HG03064 (cell line): ENCODE measurements around the gene MAML3.
A peak's percentile ranks its signal among the peaks of the same experiment; 100 is the strongest.

Source experiments
- ATAC-seq: cut with Tn5 transposase; IDR thresholded peaks from one replicate; pipeline ENCODE4 v1.9.1; 2021; ENCODE audit warnings: low read depth; ENCODE audit not compliant: unreplicated experiment

MAML3 gene

DNA sequence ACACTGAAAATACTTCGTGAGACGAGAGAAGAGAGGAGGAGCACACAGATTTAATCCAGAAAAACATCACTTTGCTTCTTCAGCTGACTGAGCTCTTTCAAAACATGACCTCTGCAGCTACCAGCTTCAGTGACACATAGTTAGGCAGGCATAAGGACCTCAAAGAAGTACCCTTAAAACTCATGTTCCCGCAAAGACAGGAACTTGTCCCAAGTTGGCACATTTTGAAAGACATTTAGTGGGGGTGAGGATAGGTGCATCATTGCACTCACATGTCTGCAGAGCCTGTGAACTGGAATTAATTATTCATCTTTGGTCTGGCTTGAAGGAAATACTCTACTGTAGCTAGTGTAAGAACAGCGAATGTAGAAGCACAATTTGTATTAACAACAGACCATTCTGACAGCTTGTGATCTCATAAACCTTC lies 266.6 kb downstream of the MAML3 start:
- ATAC-seq: no peak

GRCh38 chr4:139886798-139887197 lies 267.2 kb downstream of the MAML3 start:
- no peak for ATAC-seq

- no peak for ATAC-seq
Measured at GRCh38 chr4:139884438-139884837, 269.5 kb downstream of the MAML3 start.

DNA sequence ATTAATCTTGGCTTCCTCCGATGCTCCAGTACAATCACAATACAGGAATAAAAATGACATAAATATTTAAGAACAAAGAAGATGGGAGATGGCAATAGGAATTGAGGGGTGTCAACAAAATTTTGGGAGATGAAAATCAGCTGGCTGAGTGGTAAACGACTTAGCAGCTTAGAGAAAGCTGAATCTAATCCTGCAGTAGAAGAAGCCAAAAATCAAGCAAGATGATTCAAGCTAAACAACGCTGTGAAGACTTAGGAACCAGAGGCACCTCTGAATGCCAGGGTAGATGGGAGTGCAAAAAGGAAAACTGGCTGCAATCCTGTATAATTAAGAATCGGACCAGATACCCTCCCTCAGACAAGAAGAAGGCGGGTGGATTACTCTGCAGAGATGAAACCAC lies 273.1 kb downstream of the MAML3 start:
- ATAC-seq: no peak

DNA sequence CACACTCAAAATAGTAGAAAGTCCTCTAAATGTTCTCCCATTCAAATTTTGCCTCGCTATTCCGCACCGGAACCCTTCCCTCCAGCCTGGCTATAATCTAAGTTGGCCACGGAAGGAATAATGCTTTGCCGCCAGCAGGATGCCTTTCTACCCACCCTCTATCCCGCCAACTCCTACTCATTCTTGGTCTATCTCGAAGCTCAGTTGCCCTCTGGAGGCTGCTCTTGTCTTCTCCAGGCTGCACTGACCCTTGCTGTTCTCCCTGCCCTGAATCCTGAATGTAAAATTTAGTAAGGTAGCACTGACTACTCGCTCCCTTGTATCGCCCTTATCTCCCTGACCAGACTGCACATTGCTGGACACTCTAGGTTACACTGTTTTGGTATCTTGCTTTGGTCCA lies 275.9 kb downstream of the MAML3 start:
- no peak for ATAC-seq

- no peak for ATAC-seq
Measured at GRCh38 chr4:139876337-139876941, 277.5 kb downstream of the MAML3 start.

- ATAC-seq: no peak
Measured at GRCh38 chr4:139875411-139875825, 278.6 kb downstream of the MAML3 start.

DNA sequence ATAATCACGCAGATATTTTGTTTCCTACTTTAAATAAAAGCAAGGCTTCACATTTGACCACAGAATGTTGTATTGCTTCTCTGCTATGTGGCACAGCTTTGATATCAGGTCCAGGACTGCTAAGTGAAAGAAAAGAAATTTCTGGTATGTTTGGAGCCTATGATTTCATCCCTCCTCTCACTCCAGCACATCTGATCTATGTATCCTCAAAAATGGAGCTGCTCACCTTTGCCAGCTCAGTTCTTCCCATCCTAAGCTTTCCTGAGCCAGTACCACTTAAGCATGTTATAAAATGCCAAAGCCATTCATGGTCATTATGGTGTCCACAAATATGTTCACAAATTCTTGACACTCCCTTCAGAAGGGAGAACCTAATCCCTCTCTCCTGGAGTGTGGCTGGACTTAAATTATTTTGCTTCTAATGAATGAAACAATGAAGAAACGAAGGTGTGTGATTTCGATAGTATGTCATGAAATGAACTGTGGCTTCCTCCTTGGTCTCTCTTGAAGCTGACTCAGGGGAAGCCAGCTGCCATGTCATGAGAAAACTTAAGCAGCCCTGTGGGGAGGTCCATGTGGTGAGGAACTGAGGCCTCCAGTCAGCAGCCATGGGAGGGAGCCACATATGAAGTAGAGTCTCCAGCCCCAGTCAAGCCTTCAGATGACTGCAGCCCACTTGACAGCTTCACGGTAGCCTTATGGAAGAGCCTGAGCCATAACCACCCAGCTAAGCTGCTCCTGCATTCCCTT lies 280.7 kb downstream of the MAML3 start:
- no peak for ATAC-seq

GRCh38 chr4:139872274-139872673 lies 281.7 kb downstream of the MAML3 start:
- no peak for ATAC-seq

DNA sequence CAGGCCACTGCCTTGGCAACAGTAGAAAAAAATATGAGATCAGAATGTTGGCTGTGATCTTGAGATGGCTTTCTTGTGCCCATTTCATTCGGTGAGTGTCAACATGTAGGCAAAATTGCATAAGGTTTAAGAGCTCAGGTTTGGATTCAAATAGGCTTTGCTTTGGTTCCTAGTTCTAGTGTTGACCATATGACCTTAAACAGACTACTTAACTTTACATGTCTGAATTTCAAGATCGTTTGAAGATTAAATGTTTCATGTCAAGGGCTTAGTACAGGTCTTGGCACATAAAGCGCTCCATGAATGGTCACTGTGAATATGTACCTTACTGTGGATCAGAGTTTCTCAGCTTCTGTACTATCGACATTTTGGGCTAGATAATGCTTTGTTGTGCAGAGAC lies 284.2 kb downstream of the MAML3 start:
- no peak for ATAC-seq

- ATAC-seq: no peak
Measured at GRCh38 chr4:139866276-139866962, 287.6 kb downstream of the MAML3 start.

DNA sequence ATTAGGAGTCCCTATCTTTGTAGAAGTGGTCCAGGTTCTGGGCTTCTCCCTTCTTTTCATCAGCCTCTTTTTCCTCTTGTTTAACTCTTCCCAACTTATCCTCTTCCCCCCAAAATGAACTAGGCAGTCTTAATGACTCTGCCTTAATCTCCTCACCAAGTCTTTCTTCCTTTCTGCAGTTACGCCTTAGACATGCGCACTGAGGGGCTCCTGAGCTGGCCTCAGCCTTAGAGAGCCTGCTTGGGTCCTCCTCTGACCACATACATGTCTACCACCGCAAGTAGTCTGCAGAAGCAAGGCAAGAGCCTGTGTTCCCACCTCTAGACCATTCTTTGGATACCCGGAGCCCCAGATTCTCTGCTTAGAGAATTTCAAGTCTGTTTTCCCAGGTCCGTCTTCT lies 288.4 kb downstream of the MAML3 start:
- ATAC-seq: no peak

DNA sequence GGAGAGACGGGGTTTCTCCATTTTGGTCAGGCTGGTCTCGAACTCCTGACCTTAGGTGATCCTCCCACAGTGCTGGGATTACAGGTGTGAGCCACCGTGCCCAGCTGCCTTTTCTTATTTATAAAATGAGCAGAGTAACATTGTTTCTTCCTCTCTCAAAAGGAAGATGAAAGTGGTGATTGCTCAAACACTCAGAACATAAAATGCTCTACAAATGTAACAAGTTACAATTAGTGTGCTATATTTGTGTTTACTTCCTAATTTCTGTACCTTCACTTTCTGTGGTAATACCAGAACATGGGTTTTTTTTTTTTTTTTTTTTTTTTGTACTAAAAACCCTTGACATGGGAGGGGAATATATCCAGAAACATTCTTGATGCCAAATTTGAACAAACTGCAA lies 290.5 kb downstream of the MAML3 start:
- ATAC-seq: no peak

GRCh38 chr4:139861471-139861870 lies 292.5 kb downstream of the MAML3 start:
- no peak for ATAC-seq

DNA sequence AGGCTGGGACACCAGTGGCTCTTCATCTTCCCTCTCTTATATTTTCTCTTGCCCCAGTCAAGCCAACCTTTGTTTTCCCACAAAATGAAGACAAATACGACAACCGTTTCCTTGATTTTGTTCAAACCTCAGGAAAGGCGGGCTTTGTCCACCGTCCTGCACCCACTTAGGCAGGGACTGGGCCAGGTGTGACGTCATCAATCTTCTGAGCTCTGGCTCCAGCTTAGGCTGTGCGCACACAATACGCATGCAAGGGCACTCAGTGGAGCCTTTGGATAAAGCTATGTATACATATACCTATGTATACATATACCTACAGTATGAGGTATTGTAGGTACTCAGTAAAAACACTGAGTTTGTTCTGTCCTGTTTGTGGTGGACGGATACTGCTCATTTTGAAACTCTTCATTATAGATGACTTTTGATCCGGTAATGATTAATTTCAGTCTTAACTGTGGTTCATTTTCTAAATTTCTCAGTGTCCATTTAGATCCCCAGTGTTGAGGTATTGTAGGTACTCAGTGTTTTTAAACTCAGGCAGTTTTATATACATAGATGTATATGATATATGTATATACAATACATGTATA lies 293.5 kb downstream of the MAML3 start:
- no peak for ATAC-seq

DNA sequence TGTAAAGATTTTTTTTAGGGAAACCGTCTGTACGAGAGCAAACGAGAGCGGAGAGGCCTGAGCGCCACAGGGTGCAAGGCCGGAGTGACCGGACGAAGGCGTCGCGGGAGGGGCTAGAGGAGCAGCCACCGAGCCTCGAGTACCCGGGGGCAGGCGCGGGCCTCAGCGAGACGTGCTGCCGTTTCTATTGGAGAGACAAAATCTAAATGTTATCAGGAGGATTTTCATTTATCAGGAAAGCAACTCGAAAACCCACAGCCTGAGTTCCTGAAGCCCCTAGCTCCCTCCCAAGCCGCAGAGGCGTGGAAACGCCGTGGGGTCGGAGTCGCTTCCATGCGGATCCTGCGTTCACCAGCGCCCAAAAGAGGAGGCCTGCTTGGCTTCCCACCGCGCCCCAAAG lies 294.1 kb downstream of the MAML3 start:
- ATAC-seq: no peak

GRCh38 chr4:139858436-139859205 lies 295.4 kb downstream of the MAML3 start:
- ATAC-seq: peak; percentile 99

GRCh38 chr4:139857977-139858376 lies 296.0 kb downstream of the MAML3 start:
- ATAC-seq: no peak

- ATAC-seq: no peak
Measured at GRCh38 chr4:139857021-139857420, 297.0 kb downstream of the MAML3 start.

- ATAC-seq: no peak
Measured at GRCh38 chr4:139854668-139855403, 299.1 kb downstream of the MAML3 start.
